Daoy (cell line): ENCODE results near the gene PRR19. TPM values are rescaled to one million over a fixed set of nuclear protein-coding genes. Genes with fewer than 3 reads are reported as not detected.
"Not testable (repeated sequence)": the region's sequence is repeated elsewhere in the genome, so short reads cannot be mapped to it uniquely, and the experiment has no call there.

ENCODE experiments used
- DNase-seq: peaks from one replicate; pipeline ENCODE4 v3.0.0-alpha.2; 2015; ENCODE audit warnings: low read depth
- total RNA-seq: library from RNA; depleted of rRNA; stranded (reverse); fragments of >200 nt; shearing (Covaris generic); gene quantifications from 2 replicates; pipeline ENCODE4 v1.2.3, GENCODE V29; 2014

Gene PRR19
- total RNA-seq, 1 experiment from 2014 or later: 2.2 TPM

DNA sequence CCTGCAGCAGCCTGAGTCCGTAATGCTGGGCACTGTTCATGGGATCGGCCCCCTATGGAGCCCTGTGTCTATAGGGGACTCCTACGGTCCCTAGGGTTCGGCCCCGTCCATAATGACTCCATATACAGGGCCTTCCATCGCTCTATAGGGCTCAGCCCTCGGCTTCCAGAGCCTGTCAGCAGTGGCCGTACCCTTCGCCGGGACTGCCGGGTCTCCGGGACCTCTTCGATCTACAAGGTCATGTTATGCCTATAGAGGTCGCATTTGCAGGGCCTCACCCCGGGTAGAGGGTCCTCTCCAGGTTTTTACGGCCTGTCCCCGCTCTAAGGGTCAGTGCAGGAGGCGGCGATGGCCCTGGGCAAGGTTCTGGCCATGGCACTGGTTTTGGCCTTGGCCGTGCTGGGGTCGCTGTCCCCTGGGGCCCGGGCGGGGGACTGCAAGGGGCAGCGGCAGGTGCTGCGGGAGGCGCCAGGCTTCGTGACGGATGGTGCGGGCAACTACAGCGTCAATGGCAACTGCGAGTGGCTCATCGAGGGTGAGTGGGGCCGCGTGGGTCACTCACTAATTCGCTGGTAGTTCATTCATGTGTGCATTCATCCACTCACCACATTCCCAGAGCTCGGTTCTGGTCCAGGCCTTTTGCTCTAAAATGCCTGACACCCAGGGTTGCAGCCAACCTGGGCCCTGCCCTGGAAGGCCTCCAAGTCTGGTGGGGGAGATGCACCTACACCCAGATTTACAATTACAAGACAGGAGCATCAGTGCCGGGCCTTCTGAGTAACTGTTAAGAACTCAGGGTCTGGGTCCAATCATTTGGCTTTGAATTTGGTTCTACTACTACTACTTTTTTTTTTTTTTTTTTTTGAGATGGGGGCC, 24.2 kb downstream of the PRR19 start:
- DNase-seq: no peak

DNA sequence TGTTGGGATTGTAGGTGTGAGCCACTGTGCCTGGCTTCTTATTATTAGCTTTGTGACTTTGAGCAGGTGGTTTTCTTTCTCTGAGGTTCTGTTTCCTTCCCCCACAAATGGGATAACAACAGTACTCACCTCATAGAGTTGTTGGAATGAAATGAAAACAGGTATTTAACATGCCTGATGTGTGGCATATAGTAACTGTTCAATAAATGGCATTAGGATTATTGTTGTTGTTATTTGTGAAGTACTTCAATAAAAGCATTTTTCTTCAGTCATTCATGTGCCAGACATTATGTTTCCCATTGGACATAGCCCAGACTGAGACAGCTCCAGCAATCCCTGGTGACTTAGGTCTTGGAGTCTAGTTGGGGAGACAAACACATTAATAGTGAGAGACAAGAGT, 25.0 kb downstream of the PRR19 start:
- no peak for DNase-seq

DNA sequence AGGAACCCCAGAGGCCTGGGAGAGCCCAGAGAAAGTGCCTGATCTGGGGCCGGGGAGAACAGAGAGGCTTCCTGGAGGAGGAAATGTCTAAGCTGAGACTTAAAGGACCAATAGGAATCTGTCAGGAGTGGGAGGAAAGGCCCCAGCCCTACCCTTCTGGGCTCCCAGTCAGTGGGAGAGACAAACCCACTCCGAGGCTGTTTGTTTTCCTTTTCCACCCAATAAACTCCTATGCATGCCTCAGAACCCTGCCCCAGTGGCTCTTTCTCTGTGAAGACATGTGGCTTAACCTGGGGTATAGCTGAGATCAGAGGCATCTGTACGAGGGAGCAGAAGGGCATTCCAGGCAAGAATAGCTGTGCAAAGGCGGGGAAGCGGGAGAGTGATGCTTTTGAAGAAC, 25.4 kb downstream of the PRR19 start:
- DNase-seq: no peak

DNA sequence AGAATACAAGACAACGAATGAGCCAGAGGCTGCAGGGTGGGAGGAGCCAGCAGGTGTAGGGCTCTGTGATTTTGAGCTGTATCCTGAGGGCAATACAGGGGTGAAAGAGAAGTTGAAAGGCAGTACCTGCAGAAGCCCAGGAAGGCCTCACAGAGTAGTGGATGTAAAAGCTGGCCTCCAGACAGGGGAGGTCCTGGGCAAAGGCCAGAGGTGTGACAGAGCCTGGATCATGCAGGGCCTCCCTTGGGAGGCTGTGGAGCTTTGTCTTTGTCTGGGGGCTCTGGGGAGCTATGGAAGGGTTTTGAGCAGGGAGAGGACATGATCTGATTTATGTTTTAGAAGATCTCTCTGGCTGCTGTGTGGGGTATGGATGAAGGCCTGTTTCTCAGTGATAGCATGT, 26.2 kb downstream of the PRR19 start:
- DNase-seq: no peak

DNA sequence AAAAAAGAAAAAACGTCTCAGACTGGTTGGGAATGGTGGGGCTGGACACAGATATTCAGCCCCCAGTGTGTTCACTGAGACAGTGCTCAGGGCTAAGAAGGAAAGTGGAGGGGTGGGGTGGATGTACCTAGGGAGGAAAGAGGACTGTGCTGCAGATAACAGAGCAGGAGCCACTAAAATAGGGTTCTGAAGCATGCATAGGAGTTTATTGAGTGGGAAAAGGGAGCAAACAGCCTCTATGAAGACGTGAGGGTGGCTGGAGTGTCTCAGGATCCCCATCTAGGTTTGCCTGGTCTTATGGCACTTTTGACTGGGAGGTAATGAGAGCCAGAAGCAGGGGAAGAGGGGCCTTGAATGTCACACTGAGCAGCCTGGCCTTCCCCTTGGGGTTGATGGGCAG, 26.9 kb downstream of the PRR19 start:
- no peak for DNase-seq

GRCh38 chr19:42330241-42330711, 28.3 kb downstream of the PRR19 start:
- DNase-seq: no peak

DNA sequence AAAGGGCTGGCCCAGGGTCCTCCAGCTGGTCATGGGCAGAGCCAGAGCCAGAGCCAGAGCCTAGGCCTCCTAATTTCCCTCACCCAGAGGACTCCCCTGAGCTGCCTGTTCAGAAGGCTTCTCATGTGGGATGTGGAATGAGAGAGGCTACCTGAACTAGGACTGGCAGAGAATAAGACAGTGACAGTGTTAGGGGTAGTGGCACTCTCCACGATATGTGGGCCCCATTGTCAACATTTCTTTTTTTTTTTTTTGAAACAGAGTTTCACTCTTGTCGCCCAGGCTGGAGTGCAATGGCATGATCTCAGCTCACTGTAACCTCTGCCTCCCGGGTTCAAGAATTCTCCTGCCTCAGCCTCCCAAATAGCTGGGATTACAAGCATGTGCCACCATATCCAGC, 29.4 kb downstream of the PRR19 start:
- DNase-seq: not testable (repeated sequence)

DNA sequence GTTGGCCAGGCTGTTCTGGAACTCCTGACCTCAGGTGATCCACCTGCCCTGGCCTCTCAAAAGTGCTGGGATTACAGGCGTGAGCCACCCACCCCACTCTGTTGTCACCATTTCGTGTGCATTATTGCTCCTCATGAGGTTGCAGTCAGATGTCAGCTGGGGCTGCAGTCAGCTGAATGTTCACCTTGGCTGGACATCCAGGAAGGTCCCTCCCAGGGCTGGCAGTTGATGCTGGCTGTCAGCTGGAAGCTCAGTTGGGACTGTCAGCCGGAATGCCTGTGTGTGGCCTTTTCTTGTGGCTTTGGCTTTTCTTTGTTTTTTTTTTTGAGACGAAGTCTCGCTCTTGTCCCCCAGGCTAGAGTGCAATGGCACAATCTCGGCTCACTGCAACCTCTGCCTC, 30.1 kb downstream of the PRR19 start:
- DNase-seq: no peak

DNA sequence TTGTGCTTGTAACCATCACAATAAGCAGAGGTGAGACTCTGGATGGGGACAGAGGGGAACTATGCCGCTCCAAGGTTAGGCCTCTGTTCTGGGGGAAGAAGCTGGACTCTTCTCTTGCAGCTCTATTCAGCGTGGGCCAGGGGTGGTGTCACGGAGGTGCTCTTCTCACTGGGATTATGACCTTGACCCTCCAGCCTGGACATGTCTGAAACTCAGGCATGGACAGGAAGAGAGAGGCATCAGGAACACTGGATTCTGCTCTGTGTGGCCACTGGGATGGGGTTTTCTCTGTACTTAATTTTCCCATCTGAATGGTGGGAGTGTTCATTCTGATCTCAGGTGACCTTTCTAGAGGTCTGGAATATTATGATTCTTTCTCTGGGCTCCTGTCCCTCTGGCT, 31.1 kb downstream of the PRR19 start:
- DNase-seq: no peak

- DNase-seq: no peak
Observed at GRCh38 chr19:42333975-42334696, 32.2 kb downstream of the PRR19 start.

DNA sequence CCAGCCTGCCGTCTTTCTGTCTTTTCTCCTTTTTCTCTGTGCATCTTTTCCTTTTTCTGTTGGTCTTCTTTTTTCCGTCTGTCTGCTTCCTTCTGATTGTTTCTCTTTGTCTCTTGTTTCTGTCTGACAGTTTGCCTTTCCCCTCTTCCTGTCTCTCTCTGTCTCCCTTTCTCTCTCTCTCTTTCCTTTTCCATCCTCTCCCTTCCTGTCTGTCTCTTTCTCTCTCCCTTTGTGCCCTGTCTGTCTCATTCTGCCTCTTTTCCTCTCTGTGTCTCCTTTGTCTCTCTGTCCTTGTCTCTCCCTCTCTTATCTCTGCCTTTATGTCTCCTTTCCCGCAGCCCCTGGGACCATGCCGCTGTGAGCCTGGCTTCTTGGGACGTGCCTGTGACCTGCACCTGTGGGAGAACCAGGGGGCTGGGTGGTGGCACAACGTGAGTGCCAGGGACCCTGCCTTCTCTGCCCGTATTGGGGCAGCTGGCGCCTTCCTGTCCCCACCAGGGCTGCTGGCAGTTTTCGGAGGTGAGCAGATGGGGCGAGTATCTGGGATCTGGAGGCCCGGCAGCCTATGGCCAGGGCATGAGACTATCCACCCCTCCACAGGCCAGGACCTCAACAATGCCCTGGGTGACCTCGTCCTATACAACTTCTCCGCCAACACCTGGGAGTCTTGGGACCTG, 32.9 kb downstream of the PRR19 start:
- no peak for DNase-seq

DNA sequence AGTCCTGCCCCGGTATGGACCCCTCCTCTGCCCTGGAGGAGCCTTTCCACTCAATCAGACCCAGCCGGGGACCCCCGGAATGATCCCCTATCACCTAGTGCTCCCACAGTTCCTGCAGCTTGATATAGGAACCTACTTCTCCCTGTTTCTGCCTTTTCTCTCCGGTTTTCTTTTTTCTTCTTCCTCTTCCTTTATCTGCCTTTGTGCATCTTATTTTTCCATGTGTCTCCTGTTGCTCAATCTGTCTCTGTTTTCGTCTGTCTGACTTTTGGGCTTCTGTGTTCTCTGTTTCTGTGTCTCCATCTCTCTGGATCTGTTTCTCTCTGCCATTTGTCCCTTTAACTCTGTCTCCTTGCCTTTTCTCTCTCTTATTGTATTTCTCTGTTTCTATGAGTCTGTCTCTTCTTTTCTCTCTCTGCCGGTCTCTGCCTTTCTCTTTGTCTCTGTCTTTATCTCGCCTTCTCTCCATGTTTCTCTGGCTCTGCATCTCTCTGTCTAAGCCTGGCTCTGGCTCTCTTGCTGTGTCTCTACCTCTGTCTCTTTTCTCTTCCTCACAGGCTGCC, 33.5 kb downstream of the PRR19 start:
- no peak for DNase-seq

GRCh38 chr19:42335971-42336370, 34.0 kb downstream of the PRR19 start:
- no peak for DNase-seq

DNA sequence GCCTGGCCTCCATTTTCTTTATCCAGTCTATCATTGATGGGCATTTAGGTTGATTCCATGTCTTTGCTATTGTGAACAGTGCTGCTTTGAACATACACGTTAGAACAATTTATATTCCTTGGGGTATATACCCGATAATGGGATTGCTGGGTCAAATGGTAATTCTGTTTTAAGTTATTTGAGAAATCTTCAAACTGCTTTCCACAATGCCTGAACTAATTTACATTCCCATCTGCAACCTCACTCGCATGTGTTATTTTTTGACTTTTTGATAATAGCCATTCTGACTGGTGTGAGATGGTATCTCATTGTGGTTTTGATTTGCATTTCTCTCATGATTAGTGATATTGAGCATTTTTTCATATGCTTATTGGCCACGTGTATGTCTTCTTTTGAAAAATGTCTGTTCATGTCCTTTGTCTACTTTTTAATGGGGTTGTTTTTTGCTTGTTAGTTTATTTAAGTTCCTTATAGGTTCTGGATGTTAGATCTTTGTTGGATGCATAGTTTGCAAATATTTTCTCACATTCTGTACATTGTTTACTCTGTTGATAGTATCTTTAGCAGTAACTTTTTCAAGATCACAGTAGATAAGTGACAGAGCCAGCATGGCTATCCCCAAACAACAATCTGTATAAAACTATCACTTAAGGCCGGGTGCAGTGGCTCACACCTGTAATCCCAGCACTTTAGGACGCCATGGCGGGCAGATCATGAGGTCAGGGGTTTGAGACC, 37.4 kb downstream of the PRR19 start:
- not testable (repeated sequence) for DNase-seq

- DNase-seq: not testable (repeated sequence)
Observed at GRCh38 chr19:42339922-42340321, 38.0 kb downstream of the PRR19 start.

- no peak for DNase-seq
Observed at GRCh38 chr19:42343344-42344110, 41.6 kb downstream of the PRR19 start.

DNA sequence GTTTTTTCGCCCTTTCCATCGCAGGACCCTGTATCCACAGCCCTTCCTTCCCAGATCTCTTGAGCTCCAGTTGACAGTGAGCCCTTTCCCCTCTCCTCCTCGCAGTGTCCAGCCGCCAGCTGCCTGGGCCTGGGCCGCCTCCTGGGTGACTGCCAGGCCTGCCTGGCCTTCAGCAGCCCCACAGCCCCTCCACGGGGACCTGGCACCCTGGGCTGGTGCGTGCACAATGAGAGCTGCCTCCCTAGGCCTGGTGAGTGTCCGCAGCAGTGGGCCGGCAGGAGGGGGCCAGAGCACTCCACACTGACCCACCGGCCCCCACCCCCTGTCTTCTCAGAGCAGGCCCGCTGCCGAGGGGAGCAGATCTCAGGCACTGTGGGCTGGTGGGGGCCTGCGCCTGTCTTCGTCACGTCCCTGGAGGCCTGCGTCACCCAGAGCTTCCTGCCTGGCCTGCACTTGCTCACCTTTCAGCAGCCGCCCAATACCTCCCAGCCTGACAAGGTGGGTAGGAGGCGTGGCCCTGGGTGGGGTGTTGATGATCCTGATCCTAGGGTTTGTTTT, 42.5 kb downstream of the PRR19 start:
- no peak for DNase-seq

DNA sequence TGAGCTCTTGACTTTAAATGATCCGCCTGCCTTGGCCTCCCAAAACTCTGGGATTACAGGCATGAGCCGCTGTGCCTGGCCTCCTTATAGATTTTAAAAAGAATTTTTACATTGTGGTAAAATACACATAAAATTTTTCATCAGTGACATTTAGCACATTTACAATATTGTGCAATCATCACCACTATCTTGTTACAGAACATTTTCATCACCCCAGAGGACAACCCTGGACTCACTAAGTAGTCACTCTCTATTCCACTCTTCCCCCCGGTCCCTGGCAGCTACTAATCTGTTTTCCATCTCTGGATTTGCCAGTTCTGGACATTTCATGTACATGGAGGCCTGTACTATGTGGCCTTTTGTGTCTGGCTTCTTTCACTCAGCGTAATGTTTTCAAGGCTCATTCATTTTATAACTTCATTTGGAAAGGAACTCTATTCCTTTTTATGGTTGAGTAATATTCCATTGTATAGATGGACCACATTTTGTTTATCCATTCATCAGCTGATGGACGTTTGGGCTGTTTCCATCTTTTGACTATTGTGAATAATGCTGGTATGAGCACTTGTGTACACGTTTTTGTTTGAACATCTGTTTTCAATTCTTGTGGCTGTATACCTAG, 43.4 kb downstream of the PRR19 start:
- DNase-seq: no peak

GRCh38 chr19:42348211-42348610, 46.3 kb downstream of the PRR19 start:
- no peak for DNase-seq
